NCI-H2196 treated with DMSO at 0.1 percent for 48 hours (cell line): ENCODE measurements around the gene FAM107B.
"Not testable (repeated sequence)": the region's sequence is repeated elsewhere in the genome, so short reads cannot be mapped to it uniquely, and the experiment has no call there.

ENCODE experiments used
- DNase-seq: peaks from one replicate; lab custom pipeline; 2025; ENCODE audit not compliant: unreplicated experiment; lab: John Stamatoyannopoulos, UW

Gene FAM107B

GRCh38 chr10:14737808-14738545 lies 36.7 kb downstream of the FAM107B start:
- no peak for DNase-seq

- DNase-seq, result no peak
Observed at GRCh38 chr10:14736600-14737081, 38.1 kb downstream of the FAM107B start.

- no peak for DNase-seq
Observed at GRCh38 chr10:14736043-14736442, 38.7 kb downstream of the FAM107B start.

- no peak for DNase-seq
Observed at GRCh38 chr10:14731875-14732512, 42.7 kb downstream of the FAM107B start.

GRCh38 chr10:14728346-14728745 lies 46.4 kb downstream of the FAM107B start:
- DNase-seq, result no peak

- DNase-seq, result no peak
Observed at GRCh38 chr10:14727924-14728323, 46.8 kb downstream of the FAM107B start.

GRCh38 chr10:14727465-14727864 lies 47.2 kb downstream of the FAM107B start:
- DNase-seq, result no peak

- DNase-seq, result no peak
Observed at GRCh38 chr10:14724931-14725330, 49.8 kb downstream of the FAM107B start.

GRCh38 chr10:14723052-14723689 lies 51.5 kb downstream of the FAM107B start:
- DNase-seq, result no peak

GRCh38 chr10:14717552-14717951 lies 57.1 kb downstream of the FAM107B start:
- DNase-seq, result no peak

- DNase-seq, result no peak
Observed at GRCh38 chr10:14712991-14713424, 61.7 kb downstream of the FAM107B start.

GRCh38 chr10:14709344-14709743 lies 65.4 kb downstream of the FAM107B start:
- not testable (repeated sequence) for DNase-seq

- DNase-seq, result no peak
Observed at GRCh38 chr10:14707481-14707880, 67.2 kb downstream of the FAM107B start.

GRCh38 chr10:14705548-14706230 lies 69.0 kb downstream of the FAM107B start:
- no peak for DNase-seq

GRCh38 chr10:14703631-14704001 lies 71.1 kb downstream of the FAM107B start:
- DNase-seq, result no peak

- DNase-seq, result no peak
Observed at GRCh38 chr10:14701466-14701865, 73.2 kb downstream of the FAM107B start.

GRCh38 chr10:14700546-14700945 lies 74.2 kb downstream of the FAM107B start:
- DNase-seq, result no peak

GRCh38 chr10:14699482-14699881 lies 75.2 kb downstream of the FAM107B start:
- no peak for DNase-seq

- no peak for DNase-seq
Observed at GRCh38 chr10:14698829-14699170, 75.9 kb downstream of the FAM107B start.

- no peak for DNase-seq
Observed at GRCh38 chr10:14698111-14698828, 76.4 kb downstream of the FAM107B start.

GRCh38 chr10:14697281-14697680 lies 77.4 kb downstream of the FAM107B start:
- DNase-seq, result no peak
